SK-N-SH (cell line): ENCODE measurements around the gene FBF1. TPM values are rescaled to one million over a fixed set of nuclear protein-coding genes. Genes with fewer than 3 reads are reported as not detected.

Source experiments
- CTCF ChIA-PET: fragments of 300-600, 350-600 bp; formaldehyde crosslinking; extraction: SDS; loops from one replicate; lab custom pipeline; 2021; lab: Yijun Ruan, JAX
- POLR2A ChIA-PET: fragments of 350-600 bp; sonication (Branson Sonifier 250); formaldehyde crosslinking; extraction: SDS; loops from one replicate; lab custom pipeline; 2020; ENCODE audit warnings: antibody characterized with exemption, inconsistent platforms; lab: Yijun Ruan, JAX
- DNase-seq: peaks from one replicate; pipeline ENCODE4 v3.0.0; 2012
- H2AFZ ChIP-seq: fragments of 200-600 bp; sonication (generic); 2 replicates; pipeline ENCODE4 v1.8.1; 2016; ENCODE audit warnings: antibody characterized with exemption, mild to moderate bottlenecking, low read depth
- H3F3A ChIP-seq: fragments of 200-600 bp; sonication (generic); replicated peaks from 2 replicates; pipeline ENCODE3; 2016; ENCODE audit warnings: antibody characterized with exemption, mild to moderate bottlenecking; ENCODE audit not compliant: insufficient read depth
- H3K27ac ChIP-seq, 2 experiments: fragments of 200-500 bp in 1 of 2; fragments of 200-600 bp in 1 of 2; sonication (Bioruptor generic) in 1 of 2; sonication (generic), shearing (Covaris generic) in 1 of 2; 2 replicates each; pipeline versions ENCODE4 v1.5.1 to v1.6.1; 2014 to 2016; ENCODE audit warnings: low read depth in 2 of 2, inconsistent platforms in 1 of 2, low read length in 1 of 2, mild to moderate bottlenecking in 1 of 2, mixed read lengths in 1 of 2
- H3K27me3 ChIP-seq: fragments of 200-600 bp; sonication (generic), shearing (Covaris generic); 2 replicates; pipeline ENCODE4 v1.6.1; 2016; ENCODE audit warnings: mixed run types; ENCODE audit not compliant: insufficient read depth
- H3K36me3 ChIP-seq, 2 experiments: fragments of 200-500 bp in 1 of 2; fragments of 200-600 bp in 1 of 2; sonication (Bioruptor generic) in 1 of 2; sonication (generic) in 1 of 2; replicated peaks in 1 of 2; 2 replicates each; pipeline versions ENCODE3 to v1.5.1; 2014 to 2016; ENCODE audit warnings: low read length in 1 of 2, mild to moderate bottlenecking in 1 of 2; ENCODE audit not compliant: insufficient read depth in 2 of 2, control insufficient read depth in 1 of 2
- H3K4me1 ChIP-seq, 2 experiments: fragments of 200-500 bp in 1 of 2; fragments of 200-600 bp in 1 of 2; sonication (Bioruptor generic) in 1 of 2; sonication (generic), shearing (Covaris generic) in 1 of 2; 2 replicates each; pipeline versions ENCODE4 v1.5.1 to v1.6.1; 2014 to 2016; ENCODE audit warnings: low read depth in 1 of 2, low read length in 1 of 2, mixed run types in 1 of 2; ENCODE audit not compliant: insufficient read depth in 2 of 2, control insufficient read depth in 1 of 2
- H3K4me2 ChIP-seq: fragments of 200-600 bp; sonication (generic), shearing (Covaris generic); 2 replicates; pipeline ENCODE4 v1.6.1; 2017; ENCODE audit warnings: mixed run types
- H3K4me3 ChIP-seq, 2 experiments: fragments of 200-500 bp in 1 of 2; fragments of 200-600 bp in 1 of 2; sonication (Bioruptor generic) in 1 of 2; sonication (generic), shearing (Covaris generic) in 1 of 2; 2 replicates each; pipeline versions ENCODE4 v1.5.1 to v1.8.1; 2014 to 2016; ENCODE audit warnings: low read depth in 2 of 2, inconsistent platforms in 1 of 2, low read length in 1 of 2, mild to moderate bottlenecking in 1 of 2, mixed read lengths in 1 of 2, moderate library complexity in 1 of 2
- H3K79me2 ChIP-seq: fragments of 200-600 bp; sonication (generic); 2 replicates; pipeline ENCODE4 v1.8.1; 2017; ENCODE audit warnings: mild to moderate bottlenecking; ENCODE audit not compliant: insufficient read depth
- H3K9ac ChIP-seq: fragments of 200-600 bp; sonication (generic); 2 replicates; pipeline ENCODE4 v1.6.1; 2017; ENCODE audit warnings: mixed run types
- H3K9me2 ChIP-seq: fragments of 200-600 bp; sonication (generic); 2 replicates; pipeline ENCODE4 v1.6.1; 2017; ENCODE audit warnings: mixed run types
- H3K9me3 ChIP-seq: fragments of 200-600 bp; sonication (generic); 2 replicates; pipeline ENCODE4 v1.6.1; 2017; ENCODE audit warnings: mixed run types, mild to moderate bottlenecking, moderate library complexity
- H4K20me1 ChIP-seq: fragments of 200-600 bp; sonication (generic); 2 replicates; pipeline ENCODE4 v1.6.1; 2017; ENCODE audit warnings: mild to moderate bottlenecking, mixed run types; ENCODE audit not compliant: insufficient read depth
- EZH2phosphoT487 ChIP-seq: fragments of 200-600 bp; sonication (generic); IDR thresholded peaks from 2 replicates; pipeline ENCODE4 v1.6.1; 2017; ENCODE audit warnings: low read depth, mixed run types, mild to moderate bottlenecking, antibody characterized with exemption, moderate library complexity, borderline replicate concordance
- FOSL2 ChIP-seq: IDR thresholded peaks from 2 replicates; pipeline ENCODE4 v1.4.0; 2012; ENCODE audit warnings: low read depth, mild to moderate bottlenecking, moderate library complexity, borderline replicate concordance
- FOXJ3 ChIP-seq: sonication (generic); formaldehyde crosslinking; IDR thresholded peaks from 2 replicates; pipeline ENCODE4 v1.5.1; 2020; ENCODE audit warnings: mild to moderate bottlenecking, missing genetic modification reagents
- FOXM1 ChIP-seq: IDR thresholded peaks from 2 replicates; pipeline ENCODE4 v1.4.0; 2012; ENCODE audit warnings: low read depth, mild to moderate bottlenecking
- GATA2 ChIP-seq: sonication (generic); formaldehyde crosslinking; IDR thresholded peaks from 2 replicates; pipeline ENCODE4 v1.5.0; 2020; ENCODE audit warnings: mild to moderate bottlenecking, missing genetic modification reagents
- JUND ChIP-seq: IDR thresholded peaks from 2 replicates; pipeline ENCODE4 v1.4.0; 2012
- MEF2A ChIP-seq: IDR thresholded peaks from 2 replicates; pipeline ENCODE4 v1.4.0; 2012; ENCODE audit warnings: low read depth, borderline replicate concordance
- NFIC ChIP-seq: IDR thresholded peaks from 2 replicates; pipeline ENCODE4 v1.4.0; 2012; ENCODE audit warnings: borderline replicate concordance
- NRF1 ChIP-seq: IDR thresholded peaks from 2 replicates; pipeline ENCODE4 v1.6.1; 2012; ENCODE audit warnings: low read depth, mild to moderate bottlenecking, low read length
- POLR2AphosphoS5 ChIP-seq: IDR thresholded peaks from 2 replicates; pipeline ENCODE4 v1.6.1; 2012; ENCODE audit warnings: low read depth, low read length
- RAD21 ChIP-seq: IDR thresholded peaks from 2 replicates; pipeline ENCODE4 v1.6.1; 2012; ENCODE audit warnings: mild to moderate bottlenecking, low read length
- RXRA ChIP-seq: IDR thresholded peaks from 2 replicates; pipeline ENCODE4 v1.4.0; 2012; ENCODE audit warnings: low read depth, mild to moderate bottlenecking, borderline replicate concordance
- SIN3A ChIP-seq: IDR thresholded peaks from 2 replicates; pipeline ENCODE4 v1.6.1; 2012; ENCODE audit warnings: low read depth, mild to moderate bottlenecking, low read length, moderate library complexity, borderline replicate concordance
- TAF1 ChIP-seq: IDR thresholded peaks from 2 replicates; pipeline ENCODE4 v1.6.1; 2012; ENCODE audit warnings: low read depth, mild to moderate bottlenecking, low read length, moderate library complexity, borderline replicate concordance
- TCF12 ChIP-seq: IDR thresholded peaks from 2 replicates; pipeline ENCODE4 v1.4.0; 2012
- WGBS: methylation state at CpG from one replicate; pipeline ENCODE4 v1.1.6; 2017; ENCODE audit warnings: low lambda C conversion rate; 5-methylcytosine and 5-hydroxymethylcytosine counted together
- polyA plus RNA-seq, 3 experiments: library from polyadenylated mRNA; depleted of rRNA; stranded (reverse); fragments of >200 nt; gene quantifications; 2 replicates each; pipeline ENCODE4 v1.2.3, GENCODE V29; 2012
- TF ChIP-seq, protein P1 (sequence below): fragments of 200-600 bp; sonication (generic); IDR thresholded peaks from 2 replicates; pipeline ENCODE4 v1.6.1; 2017; ENCODE audit warnings: antibody characterized with exemption, mild to moderate bottlenecking, moderate library complexity
- TF ChIP-seq, protein P2 (sequence below): IDR thresholded peaks from 2 replicates; pipeline ENCODE4 v1.4.0; 2012; ENCODE audit warnings: low read depth, borderline replicate concordance
- TF ChIP-seq, protein P3 (sequence below): IDR thresholded peaks from 2 replicates; pipeline ENCODE4; 2012
- TF ChIP-seq, protein P4 (sequence below): fragments of 150-350 bp; IDR thresholded peaks from 2 replicates; pipeline ENCODE4 v1.6.1; 2016; ENCODE audit warnings: mild to moderate bottlenecking, low read depth, low read length
- TF ChIP-seq, protein P5 (sequence below): fragments of 150-350 bp; IDR thresholded peaks from 2 replicates; pipeline ENCODE4 v1.6.1; 2017; ENCODE audit warnings: antibody characterized with exemption, low read length, low read depth, borderline replicate concordance

The FBF1 gene
- polyA plus RNA-seq, 1 of the 3 experiments (the other 2 are of a cell fraction), result 19.0 TPM

DNA sequence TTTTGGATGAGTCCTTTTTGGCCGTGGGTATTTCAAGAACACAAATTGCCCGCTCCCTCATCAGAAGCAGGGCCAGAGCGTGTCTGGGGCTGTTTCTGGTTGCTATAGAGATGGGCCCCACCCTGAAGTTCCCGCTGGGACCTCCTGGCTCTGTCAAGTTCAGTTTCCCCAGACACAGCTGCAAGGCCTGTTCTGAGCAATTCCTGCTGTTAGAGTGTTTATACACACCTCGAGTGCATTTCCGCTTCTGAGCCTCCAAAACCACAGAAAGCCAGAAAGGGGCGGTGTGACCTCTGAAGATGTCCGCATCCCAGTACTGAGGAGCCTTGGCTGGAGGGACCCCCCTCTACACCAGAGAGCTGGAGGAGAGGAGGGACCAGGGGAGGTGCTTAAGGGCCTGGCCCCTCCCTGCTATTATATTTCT is 76.4 kb downstream of the FBF1 start:
- Histone ChIP-seq H3K27ac (no peak overlapping the region), H3F3A (peaks cover 6% of the 10 kb centered on the region)

More for the DNA sequence above, 76.4 kb downstream of the FBF1 start:
- 90% methylated on average over 8 of the region's 8 CpGs for WGBS
- H3K79me2 ChIP-seq, result no peaks in the 10 kb centered on the region
- H3K4me1 ChIP-seq, result no peaks in the 10 kb centered on the region; a peak in 1 of 4 replicates
- ChIA-PET CTCF (interaction anchor here (0.8 to 1.1 kb wide), 5 partner anchors 11 to 111 kb away, joined by 3 to 4 read pairs (median 4); partner anchors contain the start of gene GALK1), POLR2A (no interaction called here)
- H3K9ac ChIP-seq, result no peak overlapping the region
- no peak overlapping the region for H3K4me3 ChIP-seq
- TF ChIP-seq RXRA (no peak), TCF12 (no peak), FOSL2 (no peak), JUND (no peak), POLR2AphosphoS5 (no peak), TAF1 (no peak), FOXJ3 (no peak), GATA2 (CRISPR knock-in tag) (no peak), NFIC (no peak), FOXM1 (no peak), NRF1 (no peak), EZH2phosphoT487 (no peak), SIN3A (no peak), RAD21 (no peak), MEF2A (no peak)
- TF ChIP-seq, protein P1, sequence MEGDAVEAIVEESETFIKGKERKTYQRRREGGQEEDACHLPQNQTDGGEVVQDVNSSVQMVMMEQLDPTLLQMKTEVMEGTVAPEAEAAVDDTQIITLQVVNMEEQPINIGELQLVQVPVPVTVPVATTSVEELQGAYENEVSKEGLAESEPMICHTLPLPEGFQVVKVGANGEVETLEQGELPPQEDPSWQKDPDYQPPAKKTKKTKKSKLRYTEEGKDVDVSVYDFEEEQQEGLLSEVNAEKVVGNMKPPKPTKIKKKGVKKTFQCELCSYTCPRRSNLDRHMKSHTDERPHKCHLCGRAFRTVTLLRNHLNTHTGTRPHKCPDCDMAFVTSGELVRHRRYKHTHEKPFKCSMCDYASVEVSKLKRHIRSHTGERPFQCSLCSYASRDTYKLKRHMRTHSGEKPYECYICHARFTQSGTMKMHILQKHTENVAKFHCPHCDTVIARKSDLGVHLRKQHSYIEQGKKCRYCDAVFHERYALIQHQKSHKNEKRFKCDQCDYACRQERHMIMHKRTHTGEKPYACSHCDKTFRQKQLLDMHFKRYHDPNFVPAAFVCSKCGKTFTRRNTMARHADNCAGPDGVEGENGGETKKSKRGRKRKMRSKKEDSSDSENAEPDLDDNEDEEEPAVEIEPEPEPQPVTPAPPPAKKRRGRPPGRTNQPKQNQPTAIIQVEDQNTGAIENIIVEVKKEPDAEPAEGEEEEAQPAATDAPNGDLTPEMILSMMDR, result no peak
- TF ChIP-seq, protein P2, sequence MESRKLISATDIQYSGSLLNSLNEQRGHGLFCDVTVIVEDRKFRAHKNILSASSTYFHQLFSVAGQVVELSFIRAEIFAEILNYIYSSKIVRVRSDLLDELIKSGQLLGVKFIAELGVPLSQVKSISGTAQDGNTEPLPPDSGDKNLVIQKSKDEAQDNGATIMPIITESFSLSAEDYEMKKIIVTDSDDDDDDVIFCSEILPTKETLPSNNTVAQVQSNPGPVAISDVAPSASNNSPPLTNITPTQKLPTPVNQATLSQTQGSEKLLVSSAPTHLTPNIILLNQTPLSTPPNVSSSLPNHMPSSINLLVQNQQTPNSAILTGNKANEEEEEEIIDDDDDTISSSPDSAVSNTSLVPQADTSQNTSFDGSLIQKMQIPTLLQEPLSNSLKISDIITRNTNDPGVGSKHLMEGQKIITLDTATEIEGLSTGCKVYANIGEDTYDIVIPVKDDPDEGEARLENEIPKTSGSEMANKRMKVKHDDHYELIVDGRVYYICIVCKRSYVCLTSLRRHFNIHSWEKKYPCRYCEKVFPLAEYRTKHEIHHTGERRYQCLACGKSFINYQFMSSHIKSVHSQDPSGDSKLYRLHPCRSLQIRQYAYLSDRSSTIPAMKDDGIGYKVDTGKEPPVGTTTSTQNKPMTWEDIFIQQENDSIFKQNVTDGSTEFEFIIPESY, result no peak
- TF ChIP-seq, protein P3, sequence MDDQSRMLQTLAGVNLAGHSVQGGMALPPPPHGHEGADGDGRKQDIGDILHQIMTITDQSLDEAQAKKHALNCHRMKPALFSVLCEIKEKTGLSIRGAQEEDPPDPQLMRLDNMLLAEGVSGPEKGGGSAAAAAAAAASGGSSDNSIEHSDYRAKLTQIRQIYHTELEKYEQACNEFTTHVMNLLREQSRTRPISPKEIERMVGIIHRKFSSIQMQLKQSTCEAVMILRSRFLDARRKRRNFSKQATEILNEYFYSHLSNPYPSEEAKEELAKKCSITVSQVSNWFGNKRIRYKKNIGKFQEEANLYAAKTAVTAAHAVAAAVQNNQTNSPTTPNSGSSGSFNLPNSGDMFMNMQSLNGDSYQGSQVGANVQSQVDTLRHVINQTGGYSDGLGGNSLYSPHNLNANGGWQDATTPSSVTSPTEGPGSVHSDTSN, result no peak
- TF ChIP-seq, protein P4, sequence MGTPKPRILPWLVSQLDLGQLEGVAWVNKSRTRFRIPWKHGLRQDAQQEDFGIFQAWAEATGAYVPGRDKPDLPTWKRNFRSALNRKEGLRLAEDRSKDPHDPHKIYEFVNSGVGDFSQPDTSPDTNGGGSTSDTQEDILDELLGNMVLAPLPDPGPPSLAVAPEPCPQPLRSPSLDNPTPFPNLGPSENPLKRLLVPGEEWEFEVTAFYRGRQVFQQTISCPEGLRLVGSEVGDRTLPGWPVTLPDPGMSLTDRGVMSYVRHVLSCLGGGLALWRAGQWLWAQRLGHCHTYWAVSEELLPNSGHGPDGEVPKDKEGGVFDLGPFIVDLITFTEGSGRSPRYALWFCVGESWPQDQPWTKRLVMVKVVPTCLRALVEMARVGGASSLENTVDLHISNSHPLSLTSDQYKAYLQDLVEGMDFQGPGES, result no peak
- TF ChIP-seq, protein P5, sequence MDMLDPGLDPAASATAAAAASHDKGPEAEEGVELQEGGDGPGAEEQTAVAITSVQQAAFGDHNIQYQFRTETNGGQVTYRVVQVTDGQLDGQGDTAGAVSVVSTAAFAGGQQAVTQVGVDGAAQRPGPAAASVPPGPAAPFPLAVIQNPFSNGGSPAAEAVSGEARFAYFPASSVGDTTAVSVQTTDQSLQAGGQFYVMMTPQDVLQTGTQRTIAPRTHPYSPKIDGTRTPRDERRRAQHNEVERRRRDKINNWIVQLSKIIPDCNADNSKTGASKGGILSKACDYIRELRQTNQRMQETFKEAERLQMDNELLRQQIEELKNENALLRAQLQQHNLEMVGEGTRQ, result no peak
- DNase-seq, result peak; percentile 35
- no peak overlapping the region for H3K4me2 ChIP-seq
- no peaks in the 10 kb centered on the region for H3K36me3 ChIP-seq
- peak overlapping the region; percentile 14; the same call in 1 of the 2 replicates for H2AFZ ChIP-seq
- no peaks in the 10 kb centered on the region for H3K9me3 ChIP-seq
- H3K27me3 ChIP-seq, result no peaks in the 10 kb centered on the region
- no peaks in the 10 kb centered on the region for H4K20me1 ChIP-seq
- H3K9me2 ChIP-seq, result no peaks in the 10 kb centered on the region
